ENCODE measurements around the gene TEF. TPM values are rescaled to one million over a fixed set of nuclear protein-coding genes. Genes with fewer than 3 reads are reported as not detected.

Gene TEF
- polyA plus RNA-seq, 1 experiment = 13.7 TPM

- POLR2A ChIA-PET = interaction anchor here (0.5 to 4.6 kb wide), 10 partner anchors 10 to 81 kb away, joined by 3 to 63 read pairs (median 4); partner anchors contain the start of genes TEF and ZC3H7B
- DNase-seq (ENCODE audit: low read depth, low spot score) = peak; percentile 93
- CTCF ChIA-PET = interaction anchor here (0.8 to 1.6 kb wide), 4 partner anchors 10 to 160 kb away, joined by 3 to 5 read pairs (median 3); partner anchors contain the start of gene TEF
- peak; percentile 60 for TF ChIP-seq CTCF (IDR thresholded peaks at IDR 0.05; ENCODE audit: low read depth, low read length)
- no peak overlapping the region for H3K27ac ChIP-seq (ENCODE audit: low read depth, low read length)
- no peaks in the 10 kb centered on the region for H3K9me3 ChIP-seq (ENCODE audit: control insufficient read depth, insufficient read depth, low read length)
- peak overlapping the region; percentile 55 for H3K4me3 ChIP-seq (ENCODE audit: low read depth, low read length)
- H3K27me3 ChIP-seq (ENCODE audit: control insufficient read depth, insufficient read depth, low read length) = no peaks in the 10 kb centered on the region
These were observed 14.6 kb upstream of the TEF start for GRCh38 chr22:41367039-41367679.

DNA sequence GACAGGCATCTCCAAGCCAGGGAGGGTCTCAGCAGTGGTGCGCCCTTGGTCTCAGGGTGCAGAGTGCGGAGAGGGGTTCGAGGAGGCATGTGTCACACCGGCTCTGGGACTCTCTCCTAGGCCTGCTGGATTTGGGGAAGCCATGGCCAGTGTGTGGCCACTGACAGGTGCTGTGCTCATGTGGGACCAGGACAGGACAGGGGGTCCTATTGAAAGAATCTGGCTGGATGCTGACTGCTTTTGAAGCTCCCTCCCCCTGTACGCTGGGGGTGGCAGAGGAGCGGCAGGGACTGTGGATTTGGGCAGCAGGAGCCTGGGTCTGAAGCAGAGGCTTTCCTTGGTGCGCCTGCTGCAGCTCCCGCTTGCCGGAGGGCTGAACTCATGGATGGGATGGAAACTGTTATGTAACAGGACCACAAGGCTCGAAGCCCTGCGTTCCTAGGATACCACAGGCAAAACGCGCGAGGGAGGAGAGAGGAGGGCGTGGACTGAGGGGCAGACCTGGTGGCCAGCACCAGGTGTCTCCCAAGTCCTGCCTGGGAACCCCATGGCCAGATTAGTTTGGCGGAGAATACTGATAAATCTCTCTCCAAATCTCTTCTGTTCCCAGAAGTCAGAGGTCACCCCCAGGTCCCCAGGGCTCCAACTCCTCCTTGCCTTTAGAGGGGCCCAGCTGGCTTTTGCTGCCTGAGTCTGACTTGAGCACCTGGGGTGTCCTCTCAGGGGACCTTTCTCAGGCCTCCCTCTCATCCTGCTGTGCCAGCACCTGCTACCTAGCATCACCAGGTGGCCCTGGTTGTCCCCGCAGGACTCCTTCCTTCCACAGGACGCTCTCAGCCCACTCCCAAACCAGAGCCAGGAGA lies 13.8 kb upstream of the TEF start:
- TF ChIP-seq CTCF (IDR thresholded peaks at IDR 0.05; ENCODE audit: low read depth, low read length) = no peak
- Histone ChIP-seq H3K9me3 (ENCODE audit: control insufficient read depth, insufficient read depth, low read length) (no peaks in the 10 kb centered on the region), H3K27ac (ENCODE audit: low read depth, low read length) (no peak overlapping the region), H3K4me3 (ENCODE audit: low read depth, low read length) (peak overlapping the region; percentile 55), H3K27me3 (ENCODE audit: control insufficient read depth, insufficient read depth, low read length) (no peaks in the 10 kb centered on the region)
- no peak for DNase-seq (ENCODE audit: low read depth, low spot score)
- CTCF ChIA-PET = interaction anchor here (0.9 to 1.6 kb wide), 2 partner anchors 9 to 12 kb away, joined by 3 to 5 read pairs; no protein-coding TSS in a partner anchor
- POLR2A ChIA-PET = interaction anchor here (1.0 to 4.6 kb wide), 4 partner anchors 10 to 77 kb away, joined by 4 to 63 read pairs (median 4); partner anchors contain the start of gene TEF

- no peak for TF ChIP-seq CTCF (IDR thresholded peaks at IDR 0.05; ENCODE audit: low read depth, low read length)
- no peaks in the 10 kb centered on the region for H3K9me3 ChIP-seq (ENCODE audit: control insufficient read depth, insufficient read depth, low read length)
- H3K27ac ChIP-seq (ENCODE audit: low read depth, low read length) = no peak overlapping the region
- H3K4me3 ChIP-seq (ENCODE audit: low read depth, low read length) = peak overlapping the region; percentile 55
- ChIA-PET POLR2A (interaction anchor here (4.6 kb wide), 1 partner anchor 12 kb away, joined by 63 read pairs; the partner anchor contains the start of gene TEF), CTCF (no interaction called here)
- no peak for DNase-seq (ENCODE audit: low read depth, low spot score)
- H3K27me3 ChIP-seq (ENCODE audit: control insufficient read depth, insufficient read depth, low read length) = no peaks in the 10 kb centered on the region
These were observed 13.0 kb upstream of the TEF start for GRCh38 chr22:41368543-41369423.

DNA sequence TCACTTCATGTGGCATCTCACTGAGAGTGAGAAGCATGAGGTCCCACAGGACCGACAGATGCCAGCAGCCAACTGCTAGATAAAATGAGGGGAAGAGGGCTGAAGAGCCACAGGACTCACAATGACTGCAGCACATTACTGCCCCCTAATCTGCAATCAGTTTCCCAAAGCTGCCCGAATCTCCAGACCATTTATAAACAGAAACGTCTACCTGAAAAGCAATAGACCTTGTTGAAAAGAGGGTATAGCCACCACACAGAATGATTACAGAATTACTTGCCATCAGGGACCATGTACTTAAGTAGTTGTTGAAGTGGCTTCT lies 12.4 kb upstream of the TEF start:
- Histone ChIP-seq H3K27me3 (ENCODE audit: control insufficient read depth, insufficient read depth, low read length) (no peaks in the 10 kb centered on the region), H3K4me3 (ENCODE audit: low read depth, low read length) (no peak overlapping the region), H3K27ac (ENCODE audit: low read depth, low read length) (no peak overlapping the region), H3K9me3 (ENCODE audit: control insufficient read depth, insufficient read depth, low read length) (no peaks in the 10 kb centered on the region)
- POLR2A ChIA-PET = no interaction called here
- CTCF ChIA-PET = no interaction called here
- no peak for TF ChIP-seq CTCF (IDR thresholded peaks at IDR 0.05; ENCODE audit: low read depth, low read length)
- no peak for DNase-seq (ENCODE audit: low read depth, low spot score)
